Gastrocnemius medialis (tissue), 4 donors: Measurements from ENCODE around the gene ADGRG1. TPM values are rescaled to one million over a fixed set of nuclear protein-coding genes. Genes with fewer than 3 reads are reported as not detected.

Source experiments
- ATAC-seq, 2 donors: fragments of 150-250 bp; one replicate each; pipeline ENCODE4 v1.9.1; 2016
- DNase-seq, 2 donors: peaks; one replicate each; pipeline ENCODE4 v3.0.0-alpha.2; 2019
- H3K27ac ChIP-seq, 4 donors: fragments of 200-600 bp; sonication (generic); 1 replicate in 1 of 4; 2 replicates in 3 of 4; pipeline ENCODE4 v1.5.1; 2016 to 2018; ENCODE audit warnings: mild to moderate bottlenecking in 2 of 4, moderate library complexity in 1 of 4
- H3K27me3 ChIP-seq, 3 donors: fragments of 200-600 bp; sonication (generic) in 2 of 3; 1 replicate in 1 of 3; 2 replicates in 2 of 3; pipeline versions ENCODE4 v1.5.1 to v1.6.0; 2016 to 2019; ENCODE audit warnings: mild to moderate bottlenecking in 1 of 3, moderate library complexity in 1 of 3
- H3K36me3 ChIP-seq, 2 donors: fragments of 200-600 bp; sonication (generic) in 1 of 2; one replicate each; pipeline ENCODE4 v1.5.1; 2017 to 2018
- H3K4me1 ChIP-seq, 2 donors: fragments of 200-600 bp; sonication (generic) in 1 of 2; one replicate each; pipeline ENCODE4 v1.5.1; 2016 to 2017; ENCODE audit warnings: mild to moderate bottlenecking in 2 of 2
- H3K4me3 ChIP-seq, 4 donors: fragments of 200-600 bp; sonication (generic) in 3 of 4; 1 replicate in 1 of 4; 2 replicates in 3 of 4; pipeline ENCODE4 v1.5.1; 2016 to 2019; ENCODE audit warnings: mild to moderate bottlenecking in 2 of 4
- H3K9me3 ChIP-seq, 3 donors: fragments of 200-600 bp; sonication (generic) in 2 of 3; 1 replicate in 1 of 3; 2 replicates in 2 of 3; pipeline ENCODE4 v1.5.1; 2016 to 2019
- POLR2A ChIP-seq, 2 donors: fragments of 450-650 bp; IDR thresholded peaks; one replicate each; pipeline ENCODE4 v1.6.1; 2017; ENCODE audit warnings: antibody characterized with exemption in 2 of 2, mild to moderate bottlenecking in 2 of 2, moderate library complexity in 2 of 2
- in situ Hi-C, 4 donors: fragments of 200-750 bp; cut with MboI; loops; one replicate each; pipeline versions ENCODE4 v1.15.0 to v1.8.0; 2017; ENCODE audit warnings: low sequenced_read_pairs in 4 of 4
- intact Hi-C: fragments of 100-400 bp; cut with DNase I; formaldehyde crosslinking; loops from one replicate; pipeline ENCODE4 v1.15.1; 2023; ENCODE audit warnings: low total_unique reads
- total RNA-seq, 4 donors: library from RNA; depleted of rRNA; stranded (reverse); fragments of >200 nt; gene quantifications; one replicate each; pipeline versions ENCODE4 v1.1.0 to v1.2.3, GENCODE V29; 2016
- TF ChIP-seq, protein P1 (sequence below), 5 experiments: fragments of 450-650 bp in 3 of 5; fragments of 200-600 bp in 2 of 5; sonication (generic) in 2 of 5; IDR thresholded peaks in 4 of 5; conservative IDR thresholded peaks in 1 of 5; 1 replicate in 4 of 5; 2 replicates in 1 of 5; pipeline ENCODE4 v1.5.1; 2016 to 2019; ENCODE audit warnings: antibody characterized with exemption in 5 of 5, mild to moderate bottlenecking in 3 of 5, moderate library complexity in 3 of 5

Gene ADGRG1
- total RNA-seq, 4 donors from 2014 or later = 9.8 to 14.6 (median 13.3) TPM

DNA sequence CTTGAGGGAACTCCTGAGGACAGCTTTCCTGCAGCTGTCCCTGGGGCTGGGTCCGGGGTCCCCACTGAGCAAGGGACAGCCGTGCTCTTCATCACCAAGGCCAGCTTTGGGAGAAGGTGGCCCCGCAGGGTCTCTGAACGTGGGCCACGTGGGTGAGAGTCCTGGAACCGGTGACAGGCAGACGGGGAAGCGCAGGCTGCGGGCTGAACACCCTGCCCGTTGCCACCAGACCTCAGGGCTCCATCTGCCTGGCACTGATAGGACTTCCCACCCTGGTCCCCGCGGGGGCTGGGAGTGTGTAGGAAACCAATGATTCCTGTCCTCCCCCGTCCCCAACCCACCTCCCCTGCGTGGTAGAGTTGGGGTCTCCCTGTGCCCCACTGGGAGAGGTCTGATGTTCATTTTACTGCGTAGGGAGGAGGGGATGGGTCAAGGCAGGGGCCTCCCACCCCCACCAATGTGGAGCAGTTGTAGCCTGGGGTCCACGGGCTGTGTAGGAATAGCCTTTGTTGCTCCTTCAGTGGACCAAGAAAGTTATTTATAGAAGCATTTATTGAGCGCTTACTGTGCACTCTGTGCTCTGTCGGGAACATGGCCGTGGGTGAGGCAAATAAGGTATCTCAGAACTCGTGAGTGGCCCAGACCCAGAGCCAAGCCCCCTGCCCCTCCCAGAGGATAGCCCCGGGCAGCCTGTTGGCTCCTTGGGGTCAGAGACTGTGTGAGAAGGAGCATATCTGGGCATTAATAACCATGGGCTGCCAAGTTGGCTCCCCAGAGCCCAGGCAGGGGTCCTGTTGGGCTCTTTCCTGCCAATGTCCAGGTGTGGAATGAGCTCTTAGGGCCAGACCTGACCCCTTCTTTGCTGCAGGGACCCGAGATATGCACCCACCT lies 1.3 kb downstream of the ADGRG1 start:
- H3K27ac ChIP-seq = peak overlapping the region; percentile 62 to 80 (median 76)
- no peak for ATAC-seq
- H3K4me1 ChIP-seq = no peaks in the 10 kb centered on the region
- no peaks in the 10 kb centered on the region for H3K36me3 ChIP-seq
- no peaks in the 10 kb centered on the region for H3K9me3 ChIP-seq
- no peak for DNase-seq
- TF ChIP-seq, protein P1, sequence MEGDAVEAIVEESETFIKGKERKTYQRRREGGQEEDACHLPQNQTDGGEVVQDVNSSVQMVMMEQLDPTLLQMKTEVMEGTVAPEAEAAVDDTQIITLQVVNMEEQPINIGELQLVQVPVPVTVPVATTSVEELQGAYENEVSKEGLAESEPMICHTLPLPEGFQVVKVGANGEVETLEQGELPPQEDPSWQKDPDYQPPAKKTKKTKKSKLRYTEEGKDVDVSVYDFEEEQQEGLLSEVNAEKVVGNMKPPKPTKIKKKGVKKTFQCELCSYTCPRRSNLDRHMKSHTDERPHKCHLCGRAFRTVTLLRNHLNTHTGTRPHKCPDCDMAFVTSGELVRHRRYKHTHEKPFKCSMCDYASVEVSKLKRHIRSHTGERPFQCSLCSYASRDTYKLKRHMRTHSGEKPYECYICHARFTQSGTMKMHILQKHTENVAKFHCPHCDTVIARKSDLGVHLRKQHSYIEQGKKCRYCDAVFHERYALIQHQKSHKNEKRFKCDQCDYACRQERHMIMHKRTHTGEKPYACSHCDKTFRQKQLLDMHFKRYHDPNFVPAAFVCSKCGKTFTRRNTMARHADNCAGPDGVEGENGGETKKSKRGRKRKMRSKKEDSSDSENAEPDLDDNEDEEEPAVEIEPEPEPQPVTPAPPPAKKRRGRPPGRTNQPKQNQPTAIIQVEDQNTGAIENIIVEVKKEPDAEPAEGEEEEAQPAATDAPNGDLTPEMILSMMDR (IDR thresholded peaks at IDR 0.05 in 4 of 5, conservative IDR thresholded peaks at IDR 0.05 in 1 of 5) = no peak
- no peak for TF ChIP-seq POLR2A (IDR thresholded peaks at IDR 0.05)
- intact Hi-C loops = no loop called here
- H3K4me3 ChIP-seq = peak overlapping the region; percentile 43 to 50 (median 48)
- in situ Hi-C loops = no loop called here
- H3K27me3 ChIP-seq = peaks cover 5 to 9% (median 5%) of the 10 kb centered on the region in 3 donors

DNA sequence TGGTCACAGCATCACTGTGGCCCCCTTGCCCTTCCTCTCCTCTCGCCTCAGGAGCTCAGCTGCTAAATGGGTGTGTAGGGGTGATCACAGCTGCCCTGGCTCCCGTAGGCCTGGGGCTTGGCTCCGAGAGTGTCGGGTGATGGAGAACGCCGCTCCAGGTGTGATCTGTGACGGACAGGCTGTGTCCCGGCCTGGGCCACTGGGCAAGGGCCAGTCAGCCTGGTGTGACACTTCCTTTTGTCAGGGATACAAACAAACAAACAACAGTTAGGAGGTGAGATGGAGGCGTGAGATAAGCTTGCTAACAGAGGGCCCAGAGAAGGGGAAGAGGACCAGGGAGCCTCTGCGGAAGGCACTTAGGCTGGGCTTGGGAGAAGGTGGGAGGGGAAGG lies 2.0 kb downstream of the ADGRG1 start:
- Histone ChIP-seq H3K9me3 (no peaks in the 10 kb centered on the region), H3K36me3 (no peaks in the 10 kb centered on the region), H3K27ac (peak overlapping the region; percentile 62 to 80 (median 76)), H3K4me1 (no peaks in the 10 kb centered on the region), H3K27me3 (peaks cover 5 to 9% (median 5%) of the 10 kb centered on the region in 3 donors), H3K4me3 (peak overlapping the region; percentile 43 to 50 (median 48))
- ATAC-seq (no peak), DNase-seq (no peak)
- in situ Hi-C loops (no loop called here), intact Hi-C loops (no loop called here)
- TF ChIP-seq, protein P1 (IDR thresholded peaks at IDR 0.05 in 4 of 5, conservative IDR thresholded peaks at IDR 0.05 in 1 of 5) = no peak
- no peak for TF ChIP-seq POLR2A (IDR thresholded peaks at IDR 0.05)

DNA sequence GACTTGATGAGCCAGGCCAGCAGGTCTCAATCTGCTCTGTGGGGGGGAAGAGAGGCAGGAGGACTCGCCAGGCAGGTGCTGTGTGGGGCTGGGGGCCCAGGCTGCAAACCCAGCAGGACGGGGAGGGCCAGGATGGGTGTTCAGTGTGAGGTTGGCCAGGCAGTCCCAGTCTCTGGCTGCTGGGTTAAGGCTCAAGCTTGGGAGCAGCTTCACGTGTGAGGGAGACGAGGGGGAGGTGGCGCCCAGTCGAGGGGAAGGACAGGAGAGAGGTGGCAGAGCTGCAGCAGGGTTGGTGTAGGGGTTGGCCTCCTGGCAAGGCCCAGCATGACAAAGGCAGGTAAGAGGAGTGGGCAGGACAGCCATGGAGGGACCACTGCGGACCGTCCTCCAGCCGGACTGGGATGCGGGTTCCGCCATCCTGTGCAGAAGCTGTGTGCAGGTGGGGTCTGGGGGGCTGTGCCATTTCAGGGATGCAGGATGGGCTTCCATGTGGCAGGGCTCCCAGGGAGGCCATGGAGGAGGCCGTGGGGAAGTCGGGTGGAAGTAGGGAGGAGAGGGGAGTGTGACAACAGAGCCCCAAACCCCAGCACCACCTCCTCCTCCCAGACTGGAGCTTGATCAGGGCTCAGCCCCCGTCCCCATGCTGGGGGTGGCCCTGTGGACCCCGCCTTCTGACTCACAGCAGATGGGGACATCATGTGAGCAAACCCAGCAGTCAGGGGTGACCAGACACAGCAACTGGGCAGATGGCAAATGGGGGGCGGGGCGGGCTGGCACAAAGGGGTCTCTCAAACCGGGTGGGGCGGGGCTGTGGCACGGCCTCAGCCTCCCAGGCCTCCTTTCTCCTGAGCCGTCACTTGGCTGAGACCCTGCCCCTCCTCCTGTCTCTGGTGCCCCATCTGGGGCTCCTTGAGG lies 2.8 kb downstream of the ADGRG1 start:
- Histone ChIP-seq H3K36me3 (no peaks in the 10 kb centered on the region), H3K4me1 (no peaks in the 10 kb centered on the region), H3K4me3 (peak overlapping the region in 3 of 4 donors; percentile 47 to 50 (median 49)), H3K27ac (peak overlapping the region; percentile 62 to 80 (median 76)), H3K27me3 (peaks cover 5 to 9% (median 5%) of the 10 kb centered on the region in 3 donors), H3K9me3 (no peaks in the 10 kb centered on the region)
- intact Hi-C loops (no loop called here), in situ Hi-C loops (no loop called here)
- TF ChIP-seq, protein P1 (IDR thresholded peaks at IDR 0.05 in 4 of 5, conservative IDR thresholded peaks at IDR 0.05 in 1 of 5) = no peak
- TF ChIP-seq POLR2A (IDR thresholded peaks at IDR 0.05) = no peak
- no peak for ATAC-seq
- no peak for DNase-seq

DNA sequence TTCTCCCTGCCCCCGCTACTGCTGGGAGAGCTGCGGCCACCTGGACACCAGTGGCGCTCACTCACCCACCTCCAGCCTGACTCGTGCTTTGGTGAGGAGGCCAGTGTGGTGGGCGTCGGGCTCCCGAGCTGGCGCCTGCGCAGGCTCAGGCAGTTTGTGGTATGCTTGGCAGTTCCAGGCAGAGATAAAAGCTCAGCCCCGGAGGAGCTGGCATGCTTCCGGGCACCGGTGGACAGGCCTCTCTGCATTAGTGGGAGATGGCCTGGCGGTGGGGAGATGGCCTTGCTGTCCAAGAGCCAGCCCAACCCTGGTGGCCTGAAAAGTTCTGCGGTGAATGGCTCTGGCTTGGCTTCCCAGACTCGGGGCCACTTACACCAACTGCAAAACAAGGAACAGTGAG lies 4.1 kb downstream of the ADGRG1 start:
- peaks cover 5 to 9% (median 5%) of the 10 kb centered on the region in 3 donors for H3K27me3 ChIP-seq
- no peaks in the 10 kb centered on the region for H3K4me1 ChIP-seq
- DNase-seq (no peak), ATAC-seq (no peak)
- H3K27ac ChIP-seq = peak overlapping the region; percentile 62 to 80 (median 76)
- TF ChIP-seq, protein P1 (IDR thresholded peaks at IDR 0.05 in 4 of 5, conservative IDR thresholded peaks at IDR 0.05 in 1 of 5) = no peak
- TF ChIP-seq POLR2A (IDR thresholded peaks at IDR 0.05) = no peak
- intact Hi-C loops (loop anchor here (2.0 kb wide), 1 partner anchor 14 kb away; no protein-coding TSS in a partner anchor), in situ Hi-C loops (no loop called here)
- no peaks in the 10 kb centered on the region for H3K9me3 ChIP-seq
- H3K36me3 ChIP-seq = no peaks in the 10 kb centered on the region
- H3K4me3 ChIP-seq = peak overlapping the region in 2 of 4 donors; percentile 4 to 9
